Panc1 (cell line): ENCODE measurements around the gene BHMT2. TPM values are rescaled to one million over a fixed set of nuclear protein-coding genes. Genes with fewer than 3 reads are reported as not detected.

Experiments
- ATAC-seq: fragments of 200-7000 bp; cut with Tn5 transposase; 2 replicates; pipeline ENCODE4 v1.9.1; 2020; ENCODE audit warnings: mild to moderate bottlenecking, moderate library complexity
- BruUV-seq: library from RNA; stranded (reverse); fragments of 400-500 nt; replicated peaks from 2 replicates; lab custom pipeline; 2021; lab: Mats Ljungman, UMichigan
- CTCF ChIA-PET: fragments of 300-600 bp; sonication (Branson Sonifier 250); formaldehyde crosslinking; loops from one replicate; lab custom pipeline; 2022; ENCODE audit warnings: antibody characterized with exemption; lab: Charles Lee
- POLR2A ChIA-PET: fragments of 300-600 bp; sonication (Branson Sonifier 250); formaldehyde crosslinking; loops from one replicate; lab custom pipeline; 2022; ENCODE audit warnings: antibody characterized with exemption; lab: Charles Lee
- DNase-seq: peaks from one replicate; pipeline ENCODE4 v3.0.0-alpha.2; 2010; ENCODE audit warnings: low read depth, low spot score
- H3K27ac ChIP-seq: 2 replicates; pipeline ENCODE4 v1.5.1; 2011; ENCODE audit warnings: mild to moderate bottlenecking, low read length, inconsistent platforms
- H3K27me3 ChIP-seq: fragments of 200-500 bp; sonication (Bioruptor generic); 2 replicates; pipeline ENCODE4 v1.6.0; 2014; ENCODE audit warnings: low read length, inconsistent platforms; ENCODE audit not compliant: control insufficient read depth, insufficient read depth
- H3K36me3 ChIP-seq: fragments of 200-500 bp; sonication (Bioruptor generic); 2 replicates; pipeline ENCODE4 v1.5.1; 2014; ENCODE audit warnings: inconsistent platforms, mild to moderate bottlenecking, low read length, moderate library complexity; ENCODE audit not compliant: control insufficient read depth, insufficient read depth
- H3K4me1 ChIP-seq: 2 replicates; pipeline ENCODE4 v1.5.1; 2011; ENCODE audit warnings: inconsistent platforms, mild to moderate bottlenecking, low read length, moderate library complexity; ENCODE audit not compliant: control insufficient read depth, insufficient read depth
- H3K4me3 ChIP-seq, 2 experiments: 2 replicates each; pipeline ENCODE4 v1.5.1; 2011 to 2012; ENCODE audit warnings: low read depth in 2 of 2, low read length in 2 of 2, mild to moderate bottlenecking in 2 of 2, inconsistent platforms in 1 of 2, moderate library complexity in 1 of 2
- H3K9me3 ChIP-seq: fragments of 200-500 bp; sonication (Bioruptor generic); 2 replicates; pipeline ENCODE4 v1.5.1; 2014; ENCODE audit warnings: low read depth, mild to moderate bottlenecking, inconsistent platforms, low read length, moderate library complexity; ENCODE audit not compliant: control insufficient read depth, insufficient read depth
- POLR2AphosphoS5 ChIP-seq: IDR thresholded peaks from 2 replicates; pipeline ENCODE4 v1.6.1; 2012; ENCODE audit warnings: mild to moderate bottlenecking, low read depth, low read length, moderate library complexity
- SIN3A ChIP-seq: IDR thresholded peaks from 2 replicates; pipeline ENCODE4 v1.6.1; 2012; ENCODE audit warnings: low read depth, mild to moderate bottlenecking, low read length, moderate library complexity, borderline replicate concordance; ENCODE audit not compliant: insufficient read depth
- TCF7L2 ChIP-seq: IDR thresholded peaks from 2 replicates; pipeline ENCODE4 v1.6.1; 2011; ENCODE audit warnings: mild to moderate bottlenecking, low read depth, low read length, inconsistent platforms
- in situ Hi-C: cut with HindIII; loops from 2 replicates; pipeline ENCODE4 v1.10.0; 2016; ENCODE audit warnings: low sequenced_read_pairs, low pct_unique_long_range_greater_than_20kb
- intact Hi-C: fragments of 100-400 bp; cut with micrococcal nuclease; formaldehyde crosslinking; loops from one replicate; pipeline ENCODE4 v1.10.0; 2022; ENCODE audit not compliant: unreplicated experiment
- total RNA-seq: library from RNA; stranded (reverse); gene quantifications from one replicate; pipeline ENCODE4 v1.2.1, GENCODE V29; 2021; ENCODE audit not compliant: unreplicated experiment
- TF ChIP-seq, protein P1 (sequence below): fragments of 450-650 bp; IDR thresholded peaks from 2 replicates; pipeline ENCODE4 v1.5.1; 2017; ENCODE audit warnings: mild to moderate bottlenecking
- TF ChIP-seq, protein P2 (sequence below), 2 experiments: IDR thresholded peaks; 2 replicates each; pipeline ENCODE4 v1.6.1; 2011 to 2012; ENCODE audit warnings: low read depth in 2 of 2, control low read depth in 1 of 2, low read length in 1 of 2, mild to moderate bottlenecking in 1 of 2, moderate library complexity in 1 of 2; ENCODE audit not compliant: insufficient read depth in 1 of 2

BHMT2 gene
- total RNA-seq, 1 experiment from 2014 or later: not detected

DNA sequence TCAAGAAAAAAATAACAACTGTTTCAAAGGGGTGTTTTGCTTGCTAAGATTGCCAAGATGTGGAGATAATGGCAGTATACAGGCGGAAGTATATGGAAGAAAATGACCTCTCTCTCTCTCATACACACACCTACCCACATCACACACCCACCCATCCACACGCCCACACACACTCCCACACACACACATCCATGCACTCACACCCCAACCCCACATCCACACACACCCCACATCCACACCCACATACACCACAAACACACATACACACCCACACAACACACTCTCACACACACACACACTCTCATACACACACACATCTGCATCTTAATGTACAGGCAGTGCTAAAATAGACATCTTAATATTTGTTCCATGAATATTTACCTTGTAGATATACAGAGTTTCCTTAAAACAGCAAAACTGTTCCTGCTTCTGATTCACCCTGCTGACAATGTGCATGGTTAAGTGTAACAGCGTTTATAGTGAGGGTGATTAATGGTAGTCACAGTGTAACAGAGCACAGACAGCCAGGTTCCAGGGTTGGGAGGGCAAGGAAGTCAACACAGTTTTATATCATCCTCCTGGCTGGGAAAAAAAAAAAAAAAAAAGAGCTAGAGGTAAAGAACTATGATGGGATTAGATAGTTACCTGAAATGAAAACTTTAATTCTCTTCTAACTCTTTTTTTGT, 8.3 kb downstream of the BHMT2 start:
- ATAC-seq: no peak
- H3K27ac ChIP-seq: no peak overlapping the region
- intact Hi-C loops (no loop called here), in situ Hi-C loops (no loop called here)
- H3K4me3 ChIP-seq: no peak overlapping the region
- DNase-seq: no peak
- no peaks in the 10 kb centered on the region for H3K36me3 ChIP-seq
- POLR2A ChIA-PET: no interaction called here
- TF ChIP-seq, protein P1, sequence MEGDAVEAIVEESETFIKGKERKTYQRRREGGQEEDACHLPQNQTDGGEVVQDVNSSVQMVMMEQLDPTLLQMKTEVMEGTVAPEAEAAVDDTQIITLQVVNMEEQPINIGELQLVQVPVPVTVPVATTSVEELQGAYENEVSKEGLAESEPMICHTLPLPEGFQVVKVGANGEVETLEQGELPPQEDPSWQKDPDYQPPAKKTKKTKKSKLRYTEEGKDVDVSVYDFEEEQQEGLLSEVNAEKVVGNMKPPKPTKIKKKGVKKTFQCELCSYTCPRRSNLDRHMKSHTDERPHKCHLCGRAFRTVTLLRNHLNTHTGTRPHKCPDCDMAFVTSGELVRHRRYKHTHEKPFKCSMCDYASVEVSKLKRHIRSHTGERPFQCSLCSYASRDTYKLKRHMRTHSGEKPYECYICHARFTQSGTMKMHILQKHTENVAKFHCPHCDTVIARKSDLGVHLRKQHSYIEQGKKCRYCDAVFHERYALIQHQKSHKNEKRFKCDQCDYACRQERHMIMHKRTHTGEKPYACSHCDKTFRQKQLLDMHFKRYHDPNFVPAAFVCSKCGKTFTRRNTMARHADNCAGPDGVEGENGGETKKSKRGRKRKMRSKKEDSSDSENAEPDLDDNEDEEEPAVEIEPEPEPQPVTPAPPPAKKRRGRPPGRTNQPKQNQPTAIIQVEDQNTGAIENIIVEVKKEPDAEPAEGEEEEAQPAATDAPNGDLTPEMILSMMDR: no peak
- TF ChIP-seq POLR2AphosphoS5 (no peak), SIN3A (no peak), TCF7L2 (no peak)
- TF ChIP-seq, protein P2, sequence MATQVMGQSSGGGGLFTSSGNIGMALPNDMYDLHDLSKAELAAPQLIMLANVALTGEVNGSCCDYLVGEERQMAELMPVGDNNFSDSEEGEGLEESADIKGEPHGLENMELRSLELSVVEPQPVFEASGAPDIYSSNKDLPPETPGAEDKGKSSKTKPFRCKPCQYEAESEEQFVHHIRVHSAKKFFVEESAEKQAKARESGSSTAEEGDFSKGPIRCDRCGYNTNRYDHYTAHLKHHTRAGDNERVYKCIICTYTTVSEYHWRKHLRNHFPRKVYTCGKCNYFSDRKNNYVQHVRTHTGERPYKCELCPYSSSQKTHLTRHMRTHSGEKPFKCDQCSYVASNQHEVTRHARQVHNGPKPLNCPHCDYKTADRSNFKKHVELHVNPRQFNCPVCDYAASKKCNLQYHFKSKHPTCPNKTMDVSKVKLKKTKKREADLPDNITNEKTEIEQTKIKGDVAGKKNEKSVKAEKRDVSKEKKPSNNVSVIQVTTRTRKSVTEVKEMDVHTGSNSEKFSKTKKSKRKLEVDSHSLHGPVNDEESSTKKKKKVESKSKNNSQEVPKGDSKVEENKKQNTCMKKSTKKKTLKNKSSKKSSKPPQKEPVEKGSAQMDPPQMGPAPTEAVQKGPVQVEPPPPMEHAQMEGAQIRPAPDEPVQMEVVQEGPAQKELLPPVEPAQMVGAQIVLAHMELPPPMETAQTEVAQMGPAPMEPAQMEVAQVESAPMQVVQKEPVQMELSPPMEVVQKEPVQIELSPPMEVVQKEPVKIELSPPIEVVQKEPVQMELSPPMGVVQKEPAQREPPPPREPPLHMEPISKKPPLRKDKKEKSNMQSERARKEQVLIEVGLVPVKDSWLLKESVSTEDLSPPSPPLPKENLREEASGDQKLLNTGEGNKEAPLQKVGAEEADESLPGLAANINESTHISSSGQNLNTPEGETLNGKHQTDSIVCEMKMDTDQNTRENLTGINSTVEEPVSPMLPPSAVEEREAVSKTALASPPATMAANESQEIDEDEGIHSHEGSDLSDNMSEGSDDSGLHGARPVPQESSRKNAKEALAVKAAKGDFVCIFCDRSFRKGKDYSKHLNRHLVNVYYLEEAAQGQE (IDR thresholded peaks at IDR 0.05; ENCODE audit: insufficient read depth in 1 of 2, low read depth in 2 of 2, low read length in 1 of 2): no peak
- BruUV-seq: no TSS peak
- peaks cover 4% of the 10 kb centered on the region; the same call in 1 of the 2 replicates for H3K27me3 ChIP-seq
- H3K9me3 ChIP-seq: no peaks in the 10 kb centered on the region
- H3K4me1 ChIP-seq: no peaks in the 10 kb centered on the region
- CTCF ChIA-PET: interaction anchor here (0.6 kb wide), 2 partner anchors 12 to 48 kb away, joined by 3 read pairs; no protein-coding TSS in a partner anchor

DNA sequence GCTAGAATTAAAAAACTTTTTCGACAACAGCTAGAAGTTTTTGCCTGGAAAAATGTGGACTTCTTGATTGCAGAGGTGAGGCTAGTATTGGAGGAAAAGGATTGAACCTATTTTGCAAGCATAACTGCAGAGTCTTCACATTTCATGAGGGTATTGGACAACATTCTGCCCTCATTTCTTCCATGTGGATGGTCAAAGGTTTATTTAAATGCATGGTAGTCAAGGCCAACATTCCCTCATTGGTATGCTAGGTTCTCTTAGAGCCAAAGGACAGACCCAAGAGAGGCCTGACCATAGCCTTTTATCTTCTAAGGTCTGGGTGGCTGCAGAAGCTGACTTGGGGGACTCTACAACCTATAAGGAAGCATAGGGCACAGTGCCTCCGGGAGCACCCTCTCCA, 11.2 kb downstream of the BHMT2 start:
- CTCF ChIA-PET: no interaction called here

More for the DNA sequence above, 11.2 kb downstream of the BHMT2 start:
- H3K9me3 ChIP-seq: no peaks in the 10 kb centered on the region
- POLR2A ChIA-PET: no interaction called here
- H3K4me3 ChIP-seq: no peak overlapping the region
- no TSS peak for BruUV-seq
- H3K27ac ChIP-seq: no peak overlapping the region
- DNase-seq (no peak), ATAC-seq (no peak)
- TF ChIP-seq POLR2AphosphoS5 (no peak), SIN3A (no peak), TCF7L2 (no peak)
- TF ChIP-seq, protein P2 (IDR thresholded peaks at IDR 0.05; ENCODE audit: insufficient read depth in 1 of 2, low read depth in 2 of 2, low read length in 1 of 2): no peak
- TF ChIP-seq, protein P1: no peak
- peaks cover 4% of the 10 kb centered on the region; the same call in 1 of the 2 replicates for H3K27me3 ChIP-seq
- in situ Hi-C loops: no loop called here
- no peaks in the 10 kb centered on the region for H3K36me3 ChIP-seq
- intact Hi-C loops: no loop called here
- no peaks in the 10 kb centered on the region for H3K4me1 ChIP-seq
